H1 (cell line): Measurements from ENCODE around the gene SLC35E1.

ENCODE experiments used
- ATF2 ChIP-seq: IDR thresholded peaks from 2 replicates; pipeline ENCODE4 v1.6.1; 2012; ENCODE audit warnings: low read length, inconsistent platforms
- CHD2 ChIP-seq: IDR thresholded peaks from 2 replicates; pipeline ENCODE4 v1.6.1; 2012; ENCODE audit warnings: low read length, improper control_type of control experiment
- CTCF ChIP-seq, 3 experiments: IDR thresholded peaks; 1 replicate in 2 of 3; 2 replicates in 1 of 3; pipeline versions ENCODE4 v1.5.1 to v1.6.1; 2011; ENCODE audit warnings: low read length in 3 of 3, mild to moderate bottlenecking in 3 of 3, inconsistent platforms in 2 of 3, low read depth in 1 of 3, moderate library complexity in 1 of 3; ENCODE audit not compliant: insufficient read depth in 1 of 3; ENCODE audit errors: control extremely low read depth in 1 of 3
- EGR1 ChIP-seq: IDR thresholded peaks from 2 replicates; pipeline ENCODE4 v1.6.1; 2011; ENCODE audit warnings: low read depth, low read length, borderline replicate concordance
- EP300 ChIP-seq, 2 experiments: IDR thresholded peaks; 1 replicate in 1 of 2; 2 replicates in 1 of 2; pipeline ENCODE4 v1.6.1; 2011 to 2012; ENCODE audit warnings: low read depth in 2 of 2, low read length in 2 of 2, mild to moderate bottlenecking in 2 of 2, borderline replicate concordance in 1 of 2, inconsistent platforms in 1 of 2, moderate library complexity in 1 of 2
- EZH2 ChIP-seq: fragments of 200-600 bp; sonication (generic); IDR thresholded peaks from 2 replicates; pipeline ENCODE4 v1.7.1; 2012; ENCODE audit warnings: low read depth, mild to moderate bottlenecking, moderate library complexity, low read length, inconsistent platforms; ENCODE audit not compliant: severe bottlenecking
- GTF2F1 ChIP-seq: IDR thresholded peaks from 2 replicates; pipeline ENCODE4 v1.6.1; 2012; ENCODE audit warnings: low read depth, low read length, improper control_type of control experiment, borderline replicate concordance
- NRF1 ChIP-seq: IDR thresholded peaks from 2 replicates; pipeline ENCODE4 v1.6.1; 2011; ENCODE audit warnings: mild to moderate bottlenecking, low read depth, low read length, improper control_type of control experiment
- POLR2A ChIP-seq, 2 experiments: IDR thresholded peaks; 1 replicate in 1 of 2; 2 replicates in 1 of 2; pipeline ENCODE4 v1.6.1; 2011; ENCODE audit warnings: low read depth in 2 of 2, low read length in 2 of 2, mild to moderate bottlenecking in 2 of 2; ENCODE audit errors: control extremely low read depth in 1 of 2
- SUZ12 ChIP-seq: fragments of 200-600 bp; sonication (generic); IDR thresholded peaks from 2 replicates; pipeline ENCODE4 v1.6.1; 2012; ENCODE audit warnings: mild to moderate bottlenecking, inconsistent platforms, low read length, moderate library complexity, mixed read lengths
- TAF1 ChIP-seq: IDR thresholded peaks from 2 replicates; pipeline ENCODE4 v1.6.1; 2011; ENCODE audit warnings: mild to moderate bottlenecking, low read depth, low read length
- TF ChIP-seq, protein P1 (sequence below): IDR thresholded peaks from 2 replicates; pipeline ENCODE4 v1.6.1; 2012; ENCODE audit warnings: inconsistent platforms
- TF ChIP-seq, protein P2 (sequence below): IDR thresholded peaks from 2 replicates; pipeline ENCODE4 v1.6.1; 2012; ENCODE audit warnings: inconsistent platforms

DNA sequence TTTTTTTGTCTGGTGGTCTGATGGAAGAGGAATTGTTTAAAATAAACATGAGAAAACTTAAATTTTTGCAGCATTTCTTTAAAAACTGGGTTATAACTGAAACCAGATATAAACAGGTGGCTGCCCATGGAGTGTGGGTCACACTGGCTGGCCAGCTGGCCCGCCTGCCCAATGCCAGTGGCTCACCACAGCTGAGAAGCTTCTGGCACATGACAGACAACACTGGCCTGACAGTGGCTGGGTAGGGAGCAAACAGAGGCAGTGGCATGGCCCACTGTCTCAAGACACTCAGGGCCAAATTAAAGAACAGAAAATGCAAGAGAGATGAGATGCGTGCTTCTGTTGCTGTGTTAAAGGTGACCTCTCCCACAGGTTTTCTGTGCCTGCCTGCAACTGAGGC, 3.1 kb upstream of the SLC35E1 start:
- TF ChIP-seq CTCF (IDR thresholded peaks at IDR 0.05; ENCODE audit: control extremely low read depth in 1 of 3, insufficient read depth in 1 of 3, low read depth in 1 of 3, low read length in 3 of 3) = no peak
- TF ChIP-seq EZH2 = no peak
- no peak for TF ChIP-seq GTF2F1
- TF ChIP-seq POLR2A (IDR thresholded peaks at IDR 0.05; ENCODE audit: control extremely low read depth in 1 of 2, low read depth in 2 of 2, low read length in 2 of 2) = no peak
- TF ChIP-seq, protein P1, sequence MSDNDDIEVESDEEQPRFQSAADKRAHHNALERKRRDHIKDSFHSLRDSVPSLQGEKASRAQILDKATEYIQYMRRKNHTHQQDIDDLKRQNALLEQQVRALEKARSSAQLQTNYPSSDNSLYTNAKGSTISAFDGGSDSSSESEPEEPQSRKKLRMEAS = no peak
- TF ChIP-seq, protein P2, sequence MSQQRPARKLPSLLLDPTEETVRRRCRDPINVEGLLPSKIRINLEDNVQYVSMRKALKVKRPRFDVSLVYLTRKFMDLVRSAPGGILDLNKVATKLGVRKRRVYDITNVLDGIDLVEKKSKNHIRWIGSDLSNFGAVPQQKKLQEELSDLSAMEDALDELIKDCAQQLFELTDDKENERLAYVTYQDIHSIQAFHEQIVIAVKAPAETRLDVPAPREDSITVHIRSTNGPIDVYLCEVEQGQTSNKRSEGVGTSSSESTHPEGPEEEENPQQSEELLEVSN = no peak
- no peak for TF ChIP-seq TAF1
- no peak for TF ChIP-seq NRF1
- no peak for TF ChIP-seq SUZ12
- TF ChIP-seq ATF2 = no peak
- no peak for TF ChIP-seq CHD2
- TF ChIP-seq EP300 (IDR thresholded peaks at IDR 0.05; ENCODE audit: borderline replicate concordance in 1 of 2, low read depth in 2 of 2, low read length in 2 of 2) = no peak
- TF ChIP-seq EGR1 = no peak
